B cell (primary cell): Measurements from ENCODE around the gene WDR33. TPM values are rescaled to one million over a fixed set of nuclear protein-coding genes. Genes with fewer than 3 reads are reported as not detected.

ENCODE experiments used
- ATAC-seq: fragments of 200-7000 bp; cut with Tn5 transposase; one replicate; pipeline ENCODE4 v1.10.0; 2021; ENCODE audit warnings: low read depth, mild to moderate bottlenecking, moderate number of reproducible peaks, moderate library complexity
- CTCF ChIA-PET: fragments of 350-600 bp; sonication (Branson Sonifier 250); formaldehyde crosslinking; loops from one replicate; lab custom pipeline; 2021; ENCODE audit warnings: antibody characterized with exemption, inconsistent platforms; lab: Charles Lee
- POLR2A ChIA-PET: fragments of 350-600 bp; sonication (Branson Sonifier 250); formaldehyde crosslinking; loops from one replicate; lab custom pipeline; 2021; ENCODE audit warnings: antibody characterized with exemption; lab: Charles Lee
- DNase-seq: peaks from one replicate; pipeline ENCODE4 v3.0.0; 2013
- H2AFZ ChIP-seq: 2 replicates; pipeline ENCODE4 v1.6.1; 2012; ENCODE audit warnings: mild to moderate bottlenecking, low read depth, low read length; ENCODE audit not compliant: insufficient read depth, poor library complexity, severe bottlenecking
- H3K27ac ChIP-seq, 2 donors: 1 replicate in 1 of 2; 2 replicates in 1 of 2; pipeline ENCODE4 v1.5.1; 2012 to 2013; ENCODE audit warnings: low read length in 2 of 2, mild to moderate bottlenecking in 2 of 2, moderate library complexity in 1 of 2
- H3K27me3 ChIP-seq, 4 experiments: fragments of 200-600 bp in 1 of 4; sonication (generic) in 1 of 4; replicated peaks in 1 of 4; 1 replicate in 2 of 4; 2 replicates in 2 of 4; pipeline versions ENCODE4 v1.6.1 to v1.7.0; 2013 to 2016; ENCODE audit warnings: low read length in 3 of 4, mild to moderate bottlenecking in 2 of 4, mixed read lengths in 1 of 4, moderate library complexity in 1 of 4; ENCODE audit not compliant: insufficient read depth in 4 of 4, control insufficient read depth in 3 of 4; ENCODE audit errors: control extremely low read depth in 1 of 4
- H3K36me3 ChIP-seq, 2 experiments: replicated peaks in 1 of 2; 1 replicate in 1 of 2; 2 replicates in 1 of 2; pipeline versions ENCODE4 v1.6.1 to v1.7.1; 2013; ENCODE audit warnings: low read length in 1 of 2; ENCODE audit not compliant: insufficient read depth in 2 of 2, control insufficient read depth in 1 of 2; ENCODE audit errors: control extremely low read depth in 1 of 2, extremely low read depth in 1 of 2
- H3K4me1 ChIP-seq, 2 donors: fragments of 200-600 bp in 1 of 2; sonication (generic) in 1 of 2; 1 replicate in 1 of 2; 2 replicates in 1 of 2; pipeline versions ENCODE4 v1.5.1 to v1.6.1; 2013 to 2017; ENCODE audit warnings: low read length in 2 of 2; ENCODE audit not compliant: control insufficient read depth in 2 of 2, insufficient read depth in 2 of 2
- H3K4me2 ChIP-seq: replicated peaks from 2 replicates; pipeline ENCODE3; 2012; ENCODE audit warnings: mild to moderate bottlenecking, low read depth, low read length; ENCODE audit not compliant: poor library complexity, severe bottlenecking
- H3K4me3 ChIP-seq, 5 experiments: fragments of 200-600 bp in 1 of 5; sonication (generic) in 1 of 5; 1 replicate in 3 of 5; 2 replicates in 2 of 5; pipeline versions ENCODE4 v1.5.1 to v1.7.0; 2011 to 2016; ENCODE audit warnings: low read length in 4 of 5, mild to moderate bottlenecking in 4 of 5, low read depth in 2 of 5, control low read depth in 1 of 5, moderate library complexity in 1 of 5; ENCODE audit not compliant: insufficient read depth in 1 of 5; ENCODE audit errors: control extremely low read depth in 1 of 5, extremely low read depth in 1 of 5
- H3K79me2 ChIP-seq: fragments of 200-600 bp; sonication (generic); one replicate; pipeline ENCODE4 v1.6.0; 2016; ENCODE audit warnings: low read length; ENCODE audit not compliant: control insufficient read depth, insufficient read depth
- H3K9ac ChIP-seq: fragments of 200-600 bp; sonication (generic); 2 replicates; pipeline ENCODE4 v1.6.1; 2017; ENCODE audit warnings: mild to moderate bottlenecking, low read length, moderate library complexity
- H3K9me3 ChIP-seq, 3 donors: one replicate each; pipeline versions ENCODE4 v1.6.1 to v1.7.1; 2013; ENCODE audit warnings: low read length in 2 of 3; ENCODE audit not compliant: control insufficient read depth in 2 of 3, insufficient read depth in 1 of 3; ENCODE audit errors: control extremely low read depth in 1 of 3
- H4K20me1 ChIP-seq: 2 replicates; pipeline ENCODE4 v1.6.0; 2012; ENCODE audit warnings: mild to moderate bottlenecking, low read length; ENCODE audit not compliant: insufficient read depth, control insufficient read depth, poor library complexity, severe bottlenecking
- H3K27ac Mint-ChIP-seq: one replicate; pipeline ENCODE4 v1.8.0; 2021; ENCODE audit warnings: mixed read lengths
- H3K27me3 Mint-ChIP-seq: one replicate; pipeline ENCODE4 v1.8.0; 2021; ENCODE audit warnings: mixed read lengths
- H3K4me1 Mint-ChIP-seq: one replicate; pipeline ENCODE4 v1.8.0; 2021; ENCODE audit warnings: mixed read lengths
- H3K4me3 Mint-ChIP-seq: one replicate; pipeline ENCODE4 v1.8.0; 2021; ENCODE audit warnings: mixed read lengths
- H3K9me3 Mint-ChIP-seq: one replicate; pipeline ENCODE4 v1.8.0; 2022; ENCODE audit warnings: mixed read lengths; ENCODE audit not compliant: insufficient read depth
- CTCF ChIP-seq: fragments of 200-600 bp; IDR thresholded peaks from one replicate; pipeline ENCODE4 v1.8.0; 2022; ENCODE audit warnings: antibody characterized with exemption, mild to moderate bottlenecking
- EZH2 ChIP-seq: IDR thresholded peaks from 2 replicates; pipeline ENCODE4 v1.6.1; 2012; ENCODE audit warnings: borderline replicate concordance, low read depth, mild to moderate bottlenecking, moderate library complexity, low read length; ENCODE audit not compliant: insufficient read depth, poor library complexity, severe bottlenecking
- WGBS: methylation state at CpG from one replicate; pipeline ENCODE4 v1.1.5; 2013; ENCODE audit warnings: missing lambda C conversion rate; ENCODE audit not compliant: insufficient coverage; 5-methylcytosine and 5-hydroxymethylcytosine counted together
- intact Hi-C: fragments of 100-400 bp; cut with micrococcal nuclease; formaldehyde crosslinking; loops from one replicate; pipeline ENCODE4 v1.10.0; 2022
- polyA plus RNA-seq: library from polyadenylated mRNA; depleted of rRNA; stranded (reverse); fragments of >200 nt; gene quantifications from 2 replicates; pipeline ENCODE4 v1.2.3, GENCODE V29; 2012
- total RNA-seq, 2 donors: library from RNA; stranded (reverse); fragments of 120-200 nt in 1 of 2; gene quantifications; 1 replicate in 1 of 2; 2 replicates in 1 of 2; pipeline versions ENCODE4 v1.2.3 to v1.2.4, GENCODE V29; 2013 to 2022

WDR33 gene
- total and polyA plus RNA-seq, 2 donors (not counting 1 experiment from before 2014, with no cell fraction given) = 17.2 to 101 TPM

- H3K27me3 ChIP-seq = no peaks in the 10 kb centered on the region
- peak overlapping the region; percentile 69 to 84 (median 77) for H3K4me3 ChIP-seq
- Mint-ChIP-seq H3K9me3 (no peaks in the 10 kb centered on the region), H3K27me3 (no peaks in the 10 kb centered on the region), H3K27ac (peak overlapping the region; percentile 100), H3K4me1 (peaks cover 35% of the 10 kb centered on the region), H3K4me3 (peak overlapping the region; percentile 98)
- H3K4me1 ChIP-seq = peaks cover 29% of the 10 kb centered on the region in 2 donors
- POLR2A ChIA-PET = interaction anchor here (0.6 to 1.3 kb wide), 5 partner anchors 27 to 128 kb away, joined by 3 to 4 read pairs (median 4); partner anchors contain the start of gene LIMS2
- peak; percentile 91 for DNase-seq
- H3K4me2 ChIP-seq = peak overlapping the region; percentile 88
- under 1% methylated on average over 108 of the region's 108 CpGs for WGBS
- intact Hi-C loops = loop anchor here (1.0 to 10.0 kb wide), 11 partner anchors 47 to 617 kb away; partner anchors contain the start of genes IWS1, POLR2D, SAP130 and UGGT1
- ATAC-seq = peak; percentile 69
- H3K79me2 ChIP-seq = peaks cover 36% of the 10 kb centered on the region
- H3K36me3 ChIP-seq = peaks cover 0 to 26% of the 10 kb centered on the region in 2 experiments
- CTCF ChIA-PET = interaction anchor here (0.6 to 4.7 kb wide), 6 partner anchors 9 to 187 kb away, joined by 3 to 36 read pairs (median 4); partner anchors contain the start of gene WDR33
- TF ChIP-seq CTCF = peak; percentile 21
- TF ChIP-seq EZH2 = no peak
- H4K20me1 ChIP-seq = peaks cover 37% of the 10 kb centered on the region
- H3K27ac ChIP-seq = peak overlapping the region; percentile 91 to 95
- peak overlapping the region; percentile 72 for H3K9ac ChIP-seq
- H3K9me3 ChIP-seq = no peaks in the 10 kb centered on the region
- peak overlapping the region; percentile 82 for H2AFZ ChIP-seq
These were observed 109.1 kb downstream of the WDR33 start for GRCh38 chr2:127701651-127702394.
